GM21381 (cell line): ENCODE measurements around the gene SNX24.
A peak's percentile ranks its signal among the peaks of the same experiment; 100 is the strongest.

Experiments used
- ATAC-seq: cut with Tn5 transposase; IDR thresholded peaks from one replicate; pipeline ENCODE4 v1.9.1; 2021; ENCODE audit warnings: mild to moderate bottlenecking, moderate library complexity; ENCODE audit not compliant: unreplicated experiment

The SNX24 gene

DNA sequence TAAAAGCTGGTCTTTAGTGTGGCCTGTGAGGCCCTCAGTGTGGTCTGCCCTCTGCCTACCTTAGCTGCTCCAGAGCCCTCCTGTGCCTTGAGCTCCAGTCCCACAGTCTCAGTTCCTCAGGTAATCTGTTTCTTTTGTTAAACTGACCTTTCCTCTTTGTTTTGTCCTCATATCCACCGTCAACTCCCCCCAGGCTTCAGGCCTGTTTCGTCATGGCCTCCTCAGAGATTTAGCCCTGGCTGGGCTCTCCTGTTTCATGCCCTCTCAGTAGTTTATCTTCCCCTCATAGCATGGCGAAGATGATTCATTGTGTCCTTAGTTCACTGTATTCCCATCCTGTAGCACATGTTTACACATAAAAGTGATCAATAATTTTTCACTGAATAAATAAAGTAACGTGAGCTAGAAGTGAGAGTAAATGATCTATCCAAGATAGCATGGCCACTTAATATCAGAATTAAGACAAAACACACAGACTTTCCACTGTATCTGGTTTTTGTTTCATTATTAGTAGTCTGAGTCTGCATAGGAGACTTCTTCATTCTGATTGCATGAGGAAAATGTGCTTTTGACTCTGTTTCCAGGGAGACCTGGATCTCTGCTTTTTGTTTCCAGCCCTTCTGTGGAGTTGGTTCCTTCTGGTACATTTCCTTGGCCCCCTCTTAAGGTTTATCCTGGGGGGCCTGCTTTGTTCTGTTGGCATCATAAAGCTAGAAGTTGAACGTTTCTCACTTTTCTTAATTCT is 70.5 kb downstream of the SNX24 start:
- ATAC-seq: peak; percentile 92

DNA sequence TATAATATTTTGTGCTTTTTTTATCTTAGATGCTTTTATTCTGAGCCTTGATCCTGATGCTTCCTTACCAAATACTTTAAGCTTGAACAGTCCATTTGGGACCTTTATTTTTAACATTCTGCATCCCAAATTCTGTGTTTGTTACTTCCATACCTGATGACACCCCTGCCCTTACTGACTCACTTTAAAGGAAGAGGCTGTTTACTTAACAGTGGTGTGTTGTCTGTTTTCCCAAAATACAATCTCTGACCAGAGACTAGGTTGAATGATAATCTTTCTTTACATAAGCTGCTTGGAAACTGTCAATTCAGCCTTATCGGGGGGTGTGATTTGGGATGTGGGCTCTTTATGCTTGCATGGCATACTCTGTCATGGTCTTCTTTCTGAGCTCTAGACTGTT is 71.1 kb downstream of the SNX24 start:
- no peak for ATAC-seq

DNA sequence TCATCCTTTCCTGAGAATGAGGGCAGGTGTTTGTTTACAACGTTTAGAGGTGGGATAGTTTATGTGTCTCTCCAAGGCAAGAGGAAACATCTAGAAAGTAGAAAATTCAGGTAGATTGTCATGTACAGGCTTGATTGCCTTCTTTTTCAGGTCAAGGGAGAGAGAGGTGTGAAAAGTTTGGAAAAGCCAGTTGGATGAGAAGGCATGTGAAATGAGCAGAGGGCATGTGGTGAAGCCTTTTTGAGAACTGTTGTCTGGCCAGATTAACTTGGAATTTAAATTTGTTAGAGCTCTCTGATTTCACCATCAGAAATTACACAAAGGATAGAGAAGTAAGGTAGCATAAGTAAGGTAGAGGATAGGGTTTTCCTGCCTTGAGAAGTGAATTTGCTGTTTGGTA is 74.6 kb downstream of the SNX24 start:
- no peak for ATAC-seq

DNA sequence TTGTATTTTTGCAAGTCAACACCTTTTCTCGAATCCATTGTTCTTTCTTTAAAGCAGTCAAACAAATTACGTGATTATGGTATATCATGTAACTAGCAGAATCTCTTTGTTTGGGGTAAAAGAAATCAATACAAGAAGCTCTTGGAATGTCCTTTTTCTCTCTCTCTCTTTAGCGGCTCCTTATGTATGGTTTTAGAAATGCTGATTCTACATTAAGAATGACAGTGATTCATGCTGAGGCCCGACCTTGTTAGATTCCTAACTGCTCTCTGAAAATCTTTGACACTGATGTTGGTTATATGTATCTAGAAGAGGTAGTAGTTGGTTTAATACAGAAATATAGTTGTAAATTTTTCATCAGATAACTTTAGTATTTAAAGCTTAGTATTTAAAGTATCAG is 76.4 kb downstream of the SNX24 start:
- ATAC-seq: no peak

DNA sequence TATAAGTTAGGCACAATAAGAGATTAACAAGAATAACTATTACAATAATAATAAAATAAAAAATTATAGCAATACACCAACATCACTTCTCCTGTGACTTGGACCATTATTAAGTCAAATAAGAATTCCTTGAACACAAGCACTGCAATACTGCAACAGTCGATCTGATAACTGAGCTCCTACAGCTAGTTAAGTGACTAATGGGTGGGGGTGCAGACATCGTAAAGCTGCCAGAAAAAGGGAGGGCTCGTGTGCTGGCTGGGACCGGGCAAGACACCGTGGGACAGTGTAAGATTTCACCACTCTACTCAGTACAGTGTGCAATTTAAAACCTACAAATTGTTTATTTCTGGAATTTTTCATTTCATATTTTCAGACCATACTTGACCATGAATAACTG is 78.8 kb downstream of the SNX24 start:
- ATAC-seq: no peak

DNA sequence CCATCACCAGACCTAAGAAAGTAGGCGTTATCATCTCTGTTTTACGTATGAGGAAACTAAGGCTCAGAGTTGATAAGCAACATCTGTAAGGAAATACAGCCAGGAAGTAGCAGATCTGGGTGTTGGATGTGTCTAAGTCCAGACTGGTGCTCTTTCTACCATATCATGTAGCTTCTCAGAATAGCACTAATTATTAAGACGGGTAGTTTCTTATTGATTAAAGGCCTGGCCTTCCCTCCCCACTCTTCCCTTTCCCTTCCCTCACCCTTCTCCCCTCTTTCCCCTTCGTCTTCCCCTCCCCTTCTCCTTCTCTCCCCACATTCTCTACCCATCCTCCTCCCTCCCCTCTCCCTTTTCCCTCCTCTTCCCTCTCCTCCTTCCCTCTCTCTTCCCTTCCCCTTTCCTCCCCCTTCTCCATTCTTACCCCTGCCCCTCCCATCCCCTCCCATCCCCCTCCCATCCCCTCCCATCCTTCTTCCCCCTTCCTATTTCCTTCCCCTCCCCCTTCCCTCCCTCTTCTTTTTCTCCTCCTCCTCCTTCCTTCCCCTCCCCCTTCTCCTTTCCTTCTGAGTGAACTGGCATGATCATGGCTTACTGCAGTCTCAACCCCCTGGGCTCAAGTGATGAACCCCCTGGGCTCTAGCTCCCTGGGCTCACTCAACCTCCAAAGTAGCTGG is 79.4 kb downstream of the SNX24 start:
- ATAC-seq: no peak

DNA sequence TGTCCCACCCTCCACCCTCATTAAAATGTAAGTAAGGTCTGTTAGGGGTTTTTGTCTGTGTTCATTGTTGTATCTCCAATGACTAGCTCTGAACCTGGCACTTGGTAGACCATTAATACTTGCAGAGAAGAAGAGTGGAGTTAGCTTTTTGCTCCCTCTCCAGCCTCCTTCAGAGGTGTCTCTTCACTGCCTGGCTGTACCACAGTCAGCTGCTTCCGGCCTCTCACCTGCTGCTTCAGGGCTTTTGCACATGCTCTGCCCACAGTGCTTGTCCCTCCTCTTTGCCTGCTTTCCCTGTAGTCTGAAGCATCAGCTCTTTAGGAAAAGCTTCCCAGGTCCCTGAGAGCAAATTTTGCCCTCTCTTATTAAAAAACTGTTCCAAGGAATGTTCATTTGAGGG is 83.6 kb downstream of the SNX24 start:
- no peak for ATAC-seq

DNA sequence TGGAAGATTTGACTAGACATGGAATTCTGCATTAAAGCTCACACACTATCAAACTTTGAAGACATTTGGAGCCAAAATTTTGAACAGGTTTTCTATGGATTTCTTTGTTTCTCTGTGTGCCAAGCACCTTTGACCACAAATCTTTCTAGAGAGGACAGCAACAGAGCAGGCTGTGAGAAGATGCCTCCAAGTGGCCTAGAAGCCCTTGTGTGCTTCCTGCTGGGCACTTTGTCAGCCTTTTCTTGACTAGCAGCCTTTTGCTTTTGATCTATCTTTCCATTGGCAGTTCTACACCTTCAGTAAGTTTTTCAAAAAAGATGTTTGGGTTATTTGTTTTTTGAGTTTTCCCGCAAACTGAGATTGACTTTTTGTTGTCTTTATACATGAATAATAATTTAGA is 84.6 kb downstream of the SNX24 start:
- ATAC-seq: no peak

DNA sequence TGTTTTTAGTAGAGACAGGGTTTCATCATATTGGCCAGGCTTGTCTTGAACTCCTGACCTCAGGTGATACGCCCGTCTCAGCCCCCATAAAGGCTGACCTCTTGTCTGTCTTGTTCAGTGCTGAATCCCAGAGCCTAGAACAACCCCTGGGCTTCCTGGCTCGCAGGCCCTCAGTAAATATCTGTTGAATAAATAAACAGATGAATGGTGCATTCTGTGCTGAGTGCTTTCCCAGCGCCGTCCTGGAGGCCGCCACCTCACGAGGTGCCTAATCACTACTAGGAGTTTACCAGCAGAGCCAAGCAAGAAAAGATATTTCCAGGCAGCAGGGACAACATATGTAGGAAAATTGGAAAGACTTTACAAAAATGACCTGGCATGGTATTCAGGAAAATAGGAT is 88.5 kb downstream of the SNX24 start:
- ATAC-seq: no peak

DNA sequence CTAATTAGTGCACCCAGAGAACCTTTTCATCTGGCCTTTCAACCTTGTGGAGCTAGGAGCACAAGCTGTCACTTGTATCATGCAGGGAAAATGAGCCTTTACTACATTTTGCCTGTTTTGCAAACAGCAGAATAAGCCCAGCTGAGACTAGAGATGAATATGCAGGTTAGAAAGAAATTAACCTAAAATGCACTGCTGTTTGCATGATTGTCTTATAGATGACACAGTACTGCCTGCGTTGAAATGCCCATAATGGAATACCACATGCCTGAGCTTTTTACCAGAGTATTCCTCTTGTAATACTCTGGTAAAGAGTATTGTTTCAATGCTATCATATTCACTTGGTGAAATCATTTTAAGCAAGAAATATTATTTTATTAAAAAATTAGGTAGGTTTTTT is 90.7 kb downstream of the SNX24 start:
- no peak for ATAC-seq

DNA sequence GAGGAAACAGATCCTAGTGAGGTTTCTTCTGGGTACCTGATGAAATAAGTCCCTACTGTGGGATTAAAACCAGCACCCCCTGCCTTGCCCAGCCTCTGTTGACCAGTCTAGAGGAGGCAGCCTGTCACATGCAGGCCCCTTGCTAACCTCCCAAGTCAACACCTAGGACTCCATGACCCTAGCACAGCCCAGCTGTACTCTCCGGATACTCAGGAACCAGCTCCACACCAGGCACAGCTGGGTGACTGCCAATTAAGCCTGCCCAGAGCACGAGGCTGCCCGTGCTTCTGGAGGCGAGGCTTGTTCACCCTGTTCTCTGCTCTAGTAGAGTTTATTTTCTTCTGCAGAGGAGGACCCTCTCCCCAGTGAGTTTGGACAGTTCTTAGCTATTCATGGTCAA is 92.5 kb downstream of the SNX24 start:
- ATAC-seq: no peak

DNA sequence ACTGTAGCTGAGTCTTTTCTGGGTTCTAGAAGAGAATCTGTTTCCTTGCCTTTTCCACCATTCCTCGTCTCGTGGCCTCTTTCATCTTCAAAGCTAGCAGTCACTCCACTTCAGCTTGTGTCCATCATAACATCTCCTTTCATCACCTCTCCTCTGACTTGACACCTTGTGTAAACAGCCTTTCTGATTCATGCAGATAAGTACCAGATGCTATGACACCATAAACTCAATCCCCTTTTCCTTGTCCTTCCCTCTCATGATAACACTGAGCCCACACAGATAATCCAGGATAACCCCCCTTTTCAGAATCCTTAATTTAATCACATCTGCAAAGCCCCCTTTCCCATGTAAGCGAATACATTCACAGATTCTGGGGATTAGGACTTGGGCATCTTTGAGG is 95.5 kb downstream of the SNX24 start:
- no peak for ATAC-seq

DNA sequence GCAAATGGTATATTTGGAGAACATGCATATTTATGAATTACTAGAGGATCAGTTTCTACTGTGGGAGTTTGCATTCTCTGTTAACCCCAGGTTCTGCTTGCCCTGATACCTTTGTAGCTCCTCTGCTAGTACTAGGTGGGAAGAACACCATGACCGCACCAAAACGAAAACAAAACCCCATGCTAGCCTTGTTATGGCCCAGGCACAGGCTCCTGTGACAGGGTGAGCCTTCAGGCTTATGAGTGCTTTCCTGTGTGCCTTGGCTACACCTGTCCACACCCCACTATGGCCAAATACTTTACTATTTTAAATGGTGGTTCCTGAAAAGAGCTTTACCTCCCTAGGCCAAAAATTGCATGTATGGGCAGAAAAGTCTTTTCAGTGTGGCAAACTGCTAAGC is 96.3 kb downstream of the SNX24 start:
- ATAC-seq: no peak

DNA sequence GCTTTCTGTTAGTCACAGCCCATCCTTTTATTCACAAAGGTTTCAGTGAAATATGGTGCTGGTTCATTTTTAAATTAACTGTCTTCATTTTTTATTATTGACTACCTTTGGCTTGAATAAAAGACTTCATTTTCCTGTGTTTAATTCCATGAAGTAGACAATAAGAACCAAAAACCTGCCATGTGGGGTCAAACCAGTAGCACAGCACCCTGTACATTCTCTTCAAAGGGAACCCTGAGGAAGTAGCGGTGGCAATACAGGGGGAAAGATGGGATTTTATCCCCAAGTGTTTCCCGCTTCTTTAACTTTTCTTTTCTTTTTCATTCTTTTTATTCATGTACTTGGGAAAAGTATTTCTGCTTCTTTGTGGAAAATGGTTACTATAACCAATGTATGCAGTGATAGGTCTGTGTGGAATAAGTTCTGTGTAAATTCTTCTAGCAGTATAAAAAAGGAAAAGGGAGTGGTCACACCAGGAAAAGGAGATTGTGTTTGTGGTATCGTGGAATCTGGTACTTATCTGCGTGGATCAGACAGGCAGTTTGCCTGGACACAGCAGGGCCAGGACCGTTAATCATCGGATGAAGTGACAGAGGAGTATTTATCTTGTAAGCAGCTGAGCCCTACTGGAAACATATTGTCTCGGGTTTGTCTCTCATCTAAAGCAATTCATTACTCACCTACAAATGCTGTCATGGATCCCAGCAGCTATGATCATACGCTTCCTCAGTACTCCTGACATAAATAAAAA is 96.9 kb downstream of the SNX24 start:
- no peak for ATAC-seq

DNA sequence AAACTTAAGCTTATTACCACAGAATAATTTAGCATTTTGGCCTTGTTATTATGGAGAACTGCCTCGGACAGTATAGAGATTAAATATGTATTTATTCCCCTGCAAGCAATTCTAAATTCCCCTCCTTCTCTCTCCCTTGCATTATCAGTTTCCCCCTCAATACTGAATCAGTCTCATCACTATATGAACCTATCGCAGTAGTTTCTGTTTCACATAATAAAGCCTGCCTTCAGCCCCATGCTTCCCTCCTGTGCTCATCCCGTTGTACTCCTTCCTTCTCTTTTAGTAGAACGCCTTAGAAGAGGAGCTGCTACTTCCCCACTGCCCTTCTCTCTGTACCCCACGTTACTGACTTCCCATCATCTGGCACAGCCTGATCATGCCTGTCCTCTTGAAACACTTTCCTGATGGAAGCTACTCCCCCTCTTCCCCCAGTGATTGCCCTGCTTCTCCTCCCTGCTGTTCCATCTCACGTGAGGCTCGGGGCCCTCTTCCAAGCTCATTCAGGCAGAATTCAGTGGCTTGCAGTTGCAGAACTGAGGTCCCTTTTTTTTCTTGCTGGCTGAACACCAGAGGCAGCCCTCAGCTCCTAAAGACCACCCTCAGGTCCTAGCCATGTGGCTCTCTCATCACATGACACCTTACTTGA is 97.8 kb downstream of the SNX24 start:
- ATAC-seq: no peak

DNA sequence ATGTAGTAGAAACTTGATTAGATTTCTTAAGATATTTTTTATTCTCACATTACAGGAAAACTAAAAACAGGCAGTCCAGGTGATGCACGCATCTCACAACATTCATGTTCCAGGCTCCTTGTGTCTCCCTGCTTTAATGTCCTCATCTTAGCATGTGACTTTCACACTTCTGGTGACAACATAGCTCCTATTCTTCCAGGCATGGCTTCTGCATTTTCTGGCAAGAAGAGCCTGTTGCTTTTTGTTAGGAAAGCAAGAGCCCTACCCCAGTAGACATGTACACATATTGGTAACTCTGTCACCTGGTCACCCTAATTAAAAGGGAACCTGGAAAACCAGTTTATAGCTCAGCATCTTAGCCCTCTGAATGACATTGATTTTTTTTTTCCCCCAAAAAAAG is 98.6 kb downstream of the SNX24 start:
- ATAC-seq: no peak

DNA sequence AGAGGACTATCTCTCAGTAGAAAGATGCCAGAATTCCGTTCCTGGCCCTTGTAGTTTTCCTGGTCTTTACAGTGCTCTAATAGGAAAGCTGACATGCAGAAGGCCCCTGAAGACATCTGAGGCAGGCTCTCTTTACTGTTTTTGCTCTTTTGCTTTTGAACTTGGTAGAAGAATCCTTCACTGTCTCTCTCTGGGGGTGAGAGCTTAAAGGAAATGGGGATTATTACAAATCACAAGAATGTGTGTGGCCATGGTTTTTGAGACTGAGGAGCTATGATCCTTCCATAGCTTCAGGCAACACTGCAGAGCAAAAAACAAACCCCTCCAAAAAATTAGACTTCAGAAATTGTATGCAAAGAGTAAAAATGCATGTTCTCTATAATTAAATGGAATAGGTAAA is 102.0 kb downstream of the SNX24 start:
- no peak for ATAC-seq

DNA sequence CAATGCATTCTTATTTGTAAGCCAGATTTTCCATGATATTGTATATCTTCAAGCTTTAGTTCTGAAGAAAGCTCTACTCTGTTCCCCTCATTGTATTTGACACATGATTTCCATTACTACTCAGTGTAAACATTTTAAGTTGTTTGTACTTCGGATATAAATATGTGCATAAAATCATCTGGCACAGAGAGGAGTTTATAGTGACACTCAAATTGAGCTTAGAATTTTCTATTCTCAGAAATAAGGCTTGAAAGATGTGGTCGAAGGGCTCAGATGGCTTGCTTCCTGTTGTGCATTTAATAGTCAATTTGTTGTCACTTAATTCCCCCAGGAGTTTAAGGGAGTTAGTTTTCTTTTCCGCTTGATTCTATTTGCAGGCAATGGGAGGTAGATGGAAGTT is 102.4 kb downstream of the SNX24 start:
- ATAC-seq: no peak

DNA sequence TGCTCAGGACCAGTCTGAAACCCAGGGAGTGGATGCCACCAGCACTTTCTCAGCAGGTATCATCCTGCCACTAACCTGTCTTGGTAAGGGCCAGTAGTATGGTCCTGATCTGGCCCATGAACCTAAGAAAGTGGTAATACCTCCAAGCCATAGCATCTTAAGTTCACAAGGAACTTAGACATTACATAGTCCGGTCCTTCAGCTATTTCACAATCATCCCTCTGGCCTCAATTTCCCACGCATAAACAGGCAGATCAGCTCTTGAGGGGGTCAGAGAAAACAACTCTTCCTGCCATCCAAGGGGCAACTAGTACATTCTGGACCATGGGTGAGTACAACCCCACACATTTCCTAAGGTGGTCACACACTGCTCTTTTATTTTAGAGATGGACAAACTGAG is 102.9 kb downstream of the SNX24 start:
- ATAC-seq: no peak

DNA sequence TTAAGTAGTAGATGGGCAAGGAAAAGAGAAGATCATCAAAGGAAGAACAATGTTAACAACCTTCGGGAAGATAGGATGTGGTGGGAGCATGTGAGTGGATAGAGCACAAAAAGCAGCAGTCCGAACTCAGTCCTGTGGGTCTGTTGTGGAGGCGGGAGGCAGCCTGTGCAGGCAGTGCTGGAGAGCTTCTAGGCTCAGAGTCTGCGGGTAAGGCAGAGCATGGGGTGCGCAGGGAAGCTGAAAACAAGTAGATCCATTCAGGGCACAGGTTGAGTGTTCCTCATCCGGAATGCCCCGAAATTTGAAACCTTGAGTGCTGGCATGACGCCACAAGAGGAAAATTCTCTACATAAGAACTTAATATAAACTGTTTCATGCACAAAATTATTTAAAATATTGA is 106.2 kb downstream of the SNX24 start:
- no peak for ATAC-seq

DNA sequence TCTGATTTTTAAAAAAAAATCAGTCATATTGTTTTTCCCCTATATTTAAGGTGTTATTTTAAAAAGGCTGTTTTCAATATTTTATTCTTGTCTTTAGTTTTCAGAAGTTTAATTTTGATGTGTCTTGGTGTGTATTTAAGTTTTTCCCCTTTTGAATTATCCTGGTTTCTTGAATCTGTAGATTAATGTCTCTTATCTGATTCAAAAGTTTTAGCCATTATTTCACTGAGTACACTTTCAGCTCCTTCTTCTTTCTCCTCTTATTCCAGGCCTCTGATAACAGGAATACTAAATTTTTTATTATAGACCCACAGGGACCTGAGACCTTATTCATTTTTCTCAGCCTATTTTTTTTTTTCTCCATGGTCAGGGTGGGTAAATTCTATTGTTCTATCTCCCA is 109.3 kb downstream of the SNX24 start:
- ATAC-seq: no peak

DNA sequence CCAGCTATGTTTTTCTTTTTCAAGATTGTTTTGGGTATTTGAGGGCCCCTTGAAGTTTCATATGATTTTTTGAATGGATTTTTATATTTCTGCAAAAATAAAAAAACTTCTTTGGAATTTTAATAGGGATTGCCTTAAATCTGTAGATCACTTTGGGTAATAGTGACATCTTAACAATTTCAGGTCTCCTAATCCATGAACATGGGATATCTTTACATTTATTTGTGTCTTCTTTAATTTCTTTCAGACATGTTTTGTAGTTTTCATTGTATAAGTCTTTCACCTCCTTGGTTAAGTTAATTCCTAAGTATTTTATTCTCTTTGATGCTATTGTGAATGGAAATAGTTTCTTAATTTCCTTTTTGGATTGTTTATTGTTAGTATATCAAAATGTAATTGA is 112.0 kb downstream of the SNX24 start:
- no peak for ATAC-seq
